ENCODE data around the gene TM9SF4.
A peak's percentile ranks its signal among the peaks of the same experiment; 100 is the strongest.

Gene TM9SF4

GRCh38 chr20:32109392-32110172, at the start of gene TM9SF4:
TM9SF4 (plus strand) TSS chr20:32109714; CDS start chr20:32109741, 27 bp downstream.
- peak; percentile 99 for DNase-seq

DNA sequence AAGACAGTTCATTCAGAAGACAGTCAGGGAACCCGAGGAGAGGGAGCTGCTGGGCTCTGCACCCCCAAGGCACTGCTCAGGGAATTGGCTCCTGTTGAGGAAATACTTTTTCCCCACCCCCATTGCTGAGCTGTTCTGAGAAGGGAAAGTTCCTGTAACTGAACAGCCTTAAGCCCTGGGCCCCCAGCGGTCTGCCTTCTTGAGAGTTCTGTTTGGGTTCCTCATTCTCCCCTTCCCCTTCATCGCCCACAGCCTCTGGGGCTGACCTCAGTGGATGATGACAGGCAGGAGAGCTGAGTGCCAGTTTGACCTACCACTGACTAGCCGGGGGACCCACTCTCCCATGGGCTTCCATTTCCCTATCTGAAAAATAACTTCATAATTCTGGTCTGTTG, 46.7 kb upstream of the TM9SF4 start:
- no peak for DNase-seq

- DNase-seq: no peak
Observed at GRCh38 chr20:32063695-32064094, 45.8 kb upstream of the TM9SF4 start.

DNA sequence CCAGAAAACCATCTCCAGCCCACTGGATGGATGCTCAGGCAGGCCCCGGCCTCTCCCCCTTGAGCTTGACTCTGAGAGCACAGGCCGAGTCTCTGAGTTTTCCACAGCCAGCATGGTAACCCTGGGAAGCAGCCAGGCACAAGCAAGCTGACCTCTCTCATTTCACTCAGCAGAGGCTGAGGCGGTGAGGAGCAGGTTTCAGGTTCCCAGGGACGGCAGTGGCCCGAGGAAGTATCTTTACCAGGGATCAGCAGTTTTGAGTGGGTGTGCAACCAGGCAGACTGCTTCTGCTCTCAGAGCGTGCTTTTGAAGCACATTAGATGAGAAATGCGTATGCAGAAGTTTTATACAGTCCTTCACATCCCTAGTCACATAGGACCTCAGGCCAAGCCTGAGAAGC, 44.8 kb upstream of the TM9SF4 start:
- DNase-seq: no peak

- no peak for DNase-seq
Observed at GRCh38 chr20:32067234-32067821, 42.2 kb upstream of the TM9SF4 start.

DNA sequence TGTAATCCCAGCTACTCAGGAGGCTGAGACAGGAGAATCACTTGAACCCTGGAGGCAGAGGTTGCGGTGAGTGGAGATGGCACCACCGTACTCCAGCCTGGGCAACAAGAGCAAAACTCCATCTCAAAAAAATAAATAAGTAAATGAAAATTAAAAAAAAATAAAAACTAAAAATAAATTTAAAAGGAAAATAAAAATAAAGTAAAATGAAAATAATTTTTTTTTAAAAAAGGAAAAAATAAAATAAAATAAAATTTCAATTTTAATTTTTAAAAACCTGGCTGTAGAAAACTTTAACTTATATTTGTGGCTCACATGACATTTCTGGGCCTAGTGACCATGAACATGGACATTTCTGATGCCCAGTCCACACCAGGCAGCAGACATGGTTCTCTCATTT, 41.3 kb upstream of the TM9SF4 start:
- DNase-seq: no peak

DNA sequence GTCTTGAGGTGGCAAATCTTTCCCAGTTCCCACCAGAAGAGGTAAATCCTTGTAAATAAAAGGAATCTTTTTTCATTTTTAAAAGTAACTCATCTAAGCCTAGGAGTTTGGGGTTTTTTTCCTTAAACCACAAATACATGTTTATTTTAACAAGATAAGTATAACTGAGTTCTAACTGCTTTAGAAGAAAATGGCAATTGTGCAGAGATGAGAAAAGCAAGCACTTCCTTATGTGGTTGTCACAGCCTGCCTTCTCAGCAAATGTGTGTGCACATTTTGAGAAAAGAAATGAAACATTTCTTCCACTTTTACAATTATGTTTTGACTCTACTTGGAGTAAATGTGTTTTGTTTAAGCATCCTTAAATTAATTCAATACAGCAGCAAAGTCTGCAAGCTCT, 39.8 kb upstream of the TM9SF4 start:
- no peak for DNase-seq

GRCh38 chr20:32070282-32070681, 39.2 kb upstream of the TM9SF4 start:
- no peak for DNase-seq

GRCh38 chr20:32070690-32071213, 38.8 kb upstream of the TM9SF4 start:
- no peak for DNase-seq

DNA sequence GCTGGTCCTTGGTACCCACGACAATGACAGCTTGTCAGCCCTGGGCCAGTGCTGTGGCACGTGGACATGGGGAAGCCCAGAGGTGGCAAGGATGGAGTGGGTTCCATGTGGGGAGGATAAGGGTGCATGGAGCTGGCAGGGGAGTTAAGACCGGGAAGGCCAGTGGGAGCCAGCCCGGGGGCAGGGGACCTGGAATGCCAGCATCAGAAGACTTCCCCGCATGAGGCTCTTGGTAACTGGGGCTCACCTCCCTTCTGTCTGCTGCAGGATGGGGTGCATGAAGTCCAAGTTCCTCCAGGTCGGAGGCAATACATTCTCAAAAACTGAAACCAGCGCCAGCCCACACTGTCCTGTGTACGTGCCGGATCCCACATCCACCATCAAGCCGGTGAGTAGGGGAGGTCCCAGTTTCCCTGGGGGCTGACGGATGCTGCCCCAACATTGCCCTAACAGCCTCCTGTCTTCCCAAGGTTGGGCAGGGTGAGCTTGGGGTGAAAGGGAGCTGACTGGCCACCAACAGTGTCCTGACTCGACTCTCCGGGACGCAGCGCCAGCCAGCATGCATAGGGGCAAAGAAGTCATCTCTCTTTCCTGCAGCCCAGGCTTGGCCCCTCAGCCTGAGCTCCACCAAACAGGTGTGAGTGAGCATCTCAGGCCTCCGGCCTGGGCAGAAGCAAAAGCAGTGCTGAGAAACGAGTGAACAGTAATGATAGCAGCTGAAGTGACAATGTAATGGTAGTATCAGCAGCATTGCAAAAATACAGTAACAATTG, 37.9 kb upstream of the TM9SF4 start:
- no peak for DNase-seq

- no peak for DNase-seq
Observed at GRCh38 chr20:32072168-32072750, 37.3 kb upstream of the TM9SF4 start.

GRCh38 chr20:32075534-32075933, 34.0 kb upstream of the TM9SF4 start:
- DNase-seq: no peak

DNA sequence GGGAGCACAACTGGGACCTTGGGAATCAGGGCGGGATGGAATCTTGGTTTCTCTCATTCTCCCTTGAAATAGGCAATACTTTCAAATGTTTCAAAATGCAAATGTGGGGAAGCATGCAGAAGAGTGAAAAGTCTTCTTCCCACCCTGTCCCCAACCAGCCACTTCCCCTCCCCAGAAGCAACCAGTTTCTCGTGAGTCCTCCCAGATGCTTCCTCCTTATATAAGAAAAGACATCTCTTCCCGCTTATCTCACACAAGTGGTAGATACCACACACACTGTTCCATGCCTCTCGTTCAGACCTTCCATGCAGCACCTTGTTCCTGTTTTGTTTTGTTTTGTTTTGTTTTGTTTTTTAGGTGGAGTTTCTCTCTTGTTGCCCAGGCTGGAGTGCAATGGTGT, 32.3 kb upstream of the TM9SF4 start:
- no peak for DNase-seq

DNA sequence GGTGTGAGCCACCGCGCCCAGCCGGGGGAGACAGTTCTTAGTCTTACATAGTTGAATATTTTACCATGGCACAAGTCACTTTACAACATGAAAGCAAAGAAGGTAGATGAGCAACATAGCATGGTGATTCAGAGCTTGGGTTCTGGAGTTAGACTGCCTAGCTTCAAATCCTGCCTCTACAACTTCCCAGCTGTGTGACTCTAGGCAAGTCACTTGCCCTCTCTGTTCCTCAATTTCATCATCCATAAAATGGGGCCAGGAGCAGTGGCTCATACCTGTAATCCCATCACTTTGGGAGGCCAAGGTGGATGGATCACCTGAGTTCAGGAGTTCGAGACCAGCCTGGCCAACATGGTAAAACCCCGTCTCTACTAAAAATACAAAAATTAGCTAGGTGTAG, 31.2 kb upstream of the TM9SF4 start:
- DNase-seq: no peak

- DNase-seq: no peak
Observed at GRCh38 chr20:32078791-32079190, 30.7 kb upstream of the TM9SF4 start.

DNA sequence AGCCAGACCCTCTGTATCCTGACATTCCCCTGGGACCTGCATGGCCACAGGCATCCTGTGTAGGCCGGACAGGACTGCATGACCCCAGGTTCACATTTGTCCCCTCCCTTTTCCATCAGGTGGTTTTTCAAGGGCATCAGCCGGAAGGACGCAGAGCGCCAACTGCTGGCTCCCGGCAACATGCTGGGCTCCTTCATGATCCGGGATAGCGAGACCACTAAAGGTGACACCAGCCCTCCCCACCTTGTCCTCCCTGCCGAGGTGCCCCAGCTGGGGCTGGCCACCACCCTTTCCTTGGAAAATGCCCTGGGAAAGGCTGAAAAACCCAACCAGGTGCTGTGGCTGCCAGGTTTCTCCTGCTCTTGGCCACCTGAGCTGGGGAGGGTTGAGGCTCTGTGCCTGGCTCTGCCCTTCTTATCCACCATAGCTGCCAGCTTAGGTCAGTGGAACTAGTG, 29.8 kb upstream of the TM9SF4 start:
- no peak for DNase-seq

DNA sequence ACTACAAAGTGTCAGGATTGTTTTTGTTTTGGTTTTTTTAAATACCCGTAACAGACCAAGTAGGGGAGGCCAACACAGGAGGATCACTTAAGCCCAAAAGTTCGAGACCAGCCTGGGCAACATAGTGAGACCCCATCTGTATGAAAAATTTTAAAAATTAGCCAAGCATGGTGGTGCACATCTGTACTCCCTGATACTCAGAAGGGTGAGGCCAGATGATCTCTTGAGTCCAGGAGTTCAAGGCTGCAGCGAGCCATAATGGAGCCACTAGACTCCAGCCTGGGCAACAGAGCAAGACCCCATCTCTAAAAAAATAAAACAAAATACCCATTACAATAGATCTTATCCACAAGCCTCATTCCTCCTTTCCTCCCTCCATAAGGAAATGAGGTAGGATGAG, 28.7 kb upstream of the TM9SF4 start:
- DNase-seq: no peak

- no peak for DNase-seq
Observed at GRCh38 chr20:32083469-32083868, 26.0 kb upstream of the TM9SF4 start.

- DNase-seq: no peak
Observed at GRCh38 chr20:32087070-32087469, 22.4 kb upstream of the TM9SF4 start.

- DNase-seq: no peak
Observed at GRCh38 chr20:32088759-32089158, 20.8 kb upstream of the TM9SF4 start.

DNA sequence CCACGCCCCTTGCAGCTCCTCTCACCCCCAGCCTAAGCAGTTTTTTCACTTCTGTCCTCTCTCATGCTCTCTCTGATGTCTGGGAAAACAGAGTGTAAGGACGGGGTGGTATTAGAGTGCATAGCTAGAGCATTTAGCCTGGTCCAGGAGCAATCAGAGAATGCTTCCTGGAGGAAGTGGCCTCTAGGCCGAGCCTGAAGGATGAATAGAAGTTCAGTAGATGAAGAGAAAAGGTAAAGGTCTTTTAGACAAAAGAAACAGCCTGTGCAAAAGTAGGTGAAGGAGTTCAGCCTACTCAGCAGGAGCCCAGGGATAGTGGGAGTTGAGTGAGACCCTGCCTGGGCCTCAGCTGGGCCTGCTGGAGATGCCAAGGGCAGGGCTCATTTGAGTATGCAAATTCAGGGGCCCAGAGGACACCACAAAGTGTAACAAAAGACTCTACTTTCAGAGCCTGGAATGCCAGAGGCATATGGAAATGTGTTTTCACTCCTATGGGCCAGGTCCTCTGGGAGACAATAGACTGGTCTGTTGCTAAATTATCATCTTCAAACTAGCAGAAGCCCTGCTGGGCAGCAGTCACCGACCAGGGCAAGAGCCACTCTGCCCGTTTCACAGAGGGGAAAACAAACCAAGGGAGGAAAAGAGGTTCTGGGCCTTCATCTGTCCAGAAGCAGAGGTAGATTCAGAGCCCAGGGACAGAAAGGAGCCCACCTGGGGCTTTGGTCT, 19.7 kb upstream of the TM9SF4 start:
- no peak for DNase-seq

DNA sequence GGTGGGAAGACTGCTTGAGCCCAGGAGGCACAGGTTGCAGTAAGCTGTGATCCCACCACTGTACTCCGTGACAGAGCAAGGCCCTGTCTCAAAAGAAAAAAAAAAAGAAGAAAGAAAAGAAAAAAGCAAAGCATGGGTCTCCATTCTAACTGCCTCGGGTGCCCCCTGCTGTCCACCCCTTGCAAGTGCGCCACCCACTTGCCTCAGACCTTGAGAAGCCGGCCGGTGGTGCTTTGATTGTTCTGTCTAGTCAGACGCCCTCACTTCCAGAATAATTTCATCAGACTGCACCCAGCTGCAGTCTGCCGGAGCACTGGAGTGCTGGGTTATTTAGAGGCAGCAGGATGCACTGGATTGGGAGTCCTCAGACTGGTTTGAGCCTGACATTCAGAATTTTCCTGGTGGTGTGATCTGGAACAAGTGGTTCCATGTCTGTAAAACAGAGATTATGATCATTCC, 17.6 kb upstream of the TM9SF4 start:
- peak; percentile 93 for DNase-seq
